ENCODE data around the gene DKKL1. TPM values are rescaled to one million over a fixed set of nuclear protein-coding genes. Genes with fewer than 3 reads are reported as not detected.

Gene DKKL1
- total RNA-seq, 1 donor, result 0.36 TPM

- TF ChIP-seq, protein P1, sequence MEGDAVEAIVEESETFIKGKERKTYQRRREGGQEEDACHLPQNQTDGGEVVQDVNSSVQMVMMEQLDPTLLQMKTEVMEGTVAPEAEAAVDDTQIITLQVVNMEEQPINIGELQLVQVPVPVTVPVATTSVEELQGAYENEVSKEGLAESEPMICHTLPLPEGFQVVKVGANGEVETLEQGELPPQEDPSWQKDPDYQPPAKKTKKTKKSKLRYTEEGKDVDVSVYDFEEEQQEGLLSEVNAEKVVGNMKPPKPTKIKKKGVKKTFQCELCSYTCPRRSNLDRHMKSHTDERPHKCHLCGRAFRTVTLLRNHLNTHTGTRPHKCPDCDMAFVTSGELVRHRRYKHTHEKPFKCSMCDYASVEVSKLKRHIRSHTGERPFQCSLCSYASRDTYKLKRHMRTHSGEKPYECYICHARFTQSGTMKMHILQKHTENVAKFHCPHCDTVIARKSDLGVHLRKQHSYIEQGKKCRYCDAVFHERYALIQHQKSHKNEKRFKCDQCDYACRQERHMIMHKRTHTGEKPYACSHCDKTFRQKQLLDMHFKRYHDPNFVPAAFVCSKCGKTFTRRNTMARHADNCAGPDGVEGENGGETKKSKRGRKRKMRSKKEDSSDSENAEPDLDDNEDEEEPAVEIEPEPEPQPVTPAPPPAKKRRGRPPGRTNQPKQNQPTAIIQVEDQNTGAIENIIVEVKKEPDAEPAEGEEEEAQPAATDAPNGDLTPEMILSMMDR (IDR thresholded peaks at IDR 0.05; ENCODE audit: extremely low read depth, low read depth, low read length), result no peak
- Histone ChIP-seq H3K4me1 (ENCODE audit: insufficient read depth, low read length) (peaks cover 3% of the 10 kb centered on the region), H3K36me3 (ENCODE audit: insufficient read depth, low read length) (peaks cover 39% of the 10 kb centered on the region), H3K27me3 (ENCODE audit: insufficient read depth, low read length) (no peaks in the 10 kb centered on the region), H3K4me2 (ENCODE audit: insufficient read depth, low read length) (no peak overlapping the region), H4K20me1 (ENCODE audit: insufficient read depth, low read length) (peaks cover 2% of the 10 kb centered on the region), H2AFZ (ENCODE audit: low read length) (no peak overlapping the region), H3K79me2 (ENCODE audit: insufficient read depth, low read length) (no peaks in the 10 kb centered on the region), H3K27ac (ENCODE audit: low read depth, low read length) (no peak overlapping the region), H3K9me3 (ENCODE audit: low read depth, low read length) (no peaks in the 10 kb centered on the region), H3K4me3 (ENCODE audit: insufficient read depth, low read length) (no peak overlapping the region)
- DNase-seq (ENCODE audit: insufficient read length, low spot score, missing footprints), result peak; percentile 82
These were observed 18.9 kb upstream of the DKKL1 start for GRCh38 chr19:49344505-49345423.

- Histone ChIP-seq H3K9me3 (ENCODE audit: low read depth, low read length) (no peaks in the 10 kb centered on the region), H3K4me1 (ENCODE audit: insufficient read depth, low read length) (no peaks in the 10 kb centered on the region), H3K4me2 (ENCODE audit: insufficient read depth, low read length) (no peak overlapping the region), H2AFZ (ENCODE audit: low read length) (no peak overlapping the region), H3K27me3 (ENCODE audit: insufficient read depth, low read length) (no peaks in the 10 kb centered on the region), H3K79me2 (ENCODE audit: insufficient read depth, low read length) (no peaks in the 10 kb centered on the region), H3K4me3 (ENCODE audit: insufficient read depth, low read length) (no peak overlapping the region), H4K20me1 (ENCODE audit: insufficient read depth, low read length) (peaks cover 2% of the 10 kb centered on the region), H3K36me3 (ENCODE audit: insufficient read depth, low read length) (peaks cover 45% of the 10 kb centered on the region), H3K27ac (ENCODE audit: low read depth, low read length) (no peak overlapping the region)
- TF ChIP-seq, protein P1 (IDR thresholded peaks at IDR 0.05; ENCODE audit: extremely low read depth, low read depth, low read length), result no peak
- peak; percentile 61 for DNase-seq (ENCODE audit: insufficient read length, low spot score, missing footprints)
These were observed 16.5 kb upstream of the DKKL1 start for GRCh38 chr19:49347191-49347590.

DNA sequence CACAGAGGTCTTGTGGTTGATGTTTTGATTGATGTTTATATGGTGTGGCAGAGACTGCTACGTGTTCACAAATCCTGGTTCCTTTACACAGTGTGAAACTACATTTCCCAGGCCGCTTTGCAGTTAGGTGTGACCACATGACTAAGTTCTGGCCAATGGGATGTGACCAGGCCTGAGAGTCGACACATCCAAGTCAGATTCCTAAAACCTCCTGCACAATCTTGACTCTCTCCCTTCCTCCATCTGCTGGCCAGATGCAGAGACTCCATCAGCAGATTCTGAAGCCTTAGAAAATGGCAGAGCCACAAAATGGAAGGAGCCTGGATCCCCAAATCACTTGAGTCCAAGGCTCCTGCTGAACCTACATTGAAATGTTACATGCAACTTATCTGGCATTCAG is 15.8 kb upstream of the DKKL1 start:
- peak overlapping the region; percentile 83 for H2AFZ ChIP-seq (ENCODE audit: low read length)
- TF ChIP-seq, protein P1 (IDR thresholded peaks at IDR 0.05; ENCODE audit: extremely low read depth, low read depth, low read length), result peak; percentile 22
- no peaks in the 10 kb centered on the region for H3K9me3 ChIP-seq (ENCODE audit: low read depth, low read length)
- H4K20me1 ChIP-seq (ENCODE audit: insufficient read depth, low read length), result peaks cover 2% of the 10 kb centered on the region
- no peaks in the 10 kb centered on the region for H3K27me3 ChIP-seq (ENCODE audit: insufficient read depth, low read length)
- H3K4me3 ChIP-seq (ENCODE audit: insufficient read depth, low read length), result no peak overlapping the region
- H3K4me2 ChIP-seq (ENCODE audit: insufficient read depth, low read length), result no peak overlapping the region
- no peaks in the 10 kb centered on the region for H3K4me1 ChIP-seq (ENCODE audit: insufficient read depth, low read length)
- H3K36me3 ChIP-seq (ENCODE audit: insufficient read depth, low read length), result peaks cover 44% of the 10 kb centered on the region
- H3K79me2 ChIP-seq (ENCODE audit: insufficient read depth, low read length), result no peaks in the 10 kb centered on the region
- no peak overlapping the region for H3K27ac ChIP-seq (ENCODE audit: low read depth, low read length)
- DNase-seq (ENCODE audit: insufficient read length, low spot score, missing footprints), result peak; percentile 93
